T-helper 2 cell (primary cell): ENCODE data around the gene C5AR1.
A peak's percentile ranks its signal among the peaks of the same experiment; 100 is the strongest.
"Not testable (repeated sequence)": the region's sequence is repeated elsewhere in the genome, so short reads cannot be mapped to it uniquely, and the experiment has no call there.

Experiments used
- DNase-seq, 5 experiments: peaks; one replicate each; pipeline versions ENCODE4 v3.0.0 to v3.0.0-alpha.2; 2012 to 2022

C5AR1 gene

GRCh38 chr19:47331931-47332547 is 22.4 kb downstream of the C5AR1 start, which contains the start of gene C5AR2:
C5AR2 (plus strand) TSS chr19:47332175; CDS start chr19:47340800, 8,625 bp downstream.
- no peak for DNase-seq

GRCh38 chr19:47336765-47337718 is 27.4 kb downstream of the C5AR1 start:
- DNase-seq: peak in 1 of 5 experiments; percentile 70

- no peak for DNase-seq
Observed at GRCh38 chr19:47339196-47339880, 29.7 kb downstream of the C5AR1 start.

GRCh38 chr19:47340477-47341208 is 31.0 kb downstream of the C5AR1 start:
- DNase-seq: no peak

DNA sequence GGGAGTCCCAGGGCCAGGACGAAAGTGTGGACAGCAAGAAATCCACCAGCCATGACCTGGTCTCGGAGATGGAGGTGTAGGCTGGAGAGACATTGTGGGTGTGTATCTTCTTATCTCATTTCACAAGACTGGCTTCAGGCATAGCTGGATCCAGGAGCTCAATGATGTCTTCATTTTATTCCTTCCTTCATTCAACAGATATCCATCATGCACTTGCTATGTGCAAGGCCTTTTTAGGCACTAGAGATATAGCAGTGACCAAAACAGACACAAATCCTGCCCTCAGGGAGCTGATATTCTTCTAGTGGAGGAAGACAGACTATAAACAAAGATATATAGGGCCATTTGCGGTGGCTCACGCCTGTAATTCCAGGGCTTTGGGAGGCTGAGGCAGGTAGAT is 32.1 kb downstream of the C5AR1 start:
- no peak for DNase-seq

DNA sequence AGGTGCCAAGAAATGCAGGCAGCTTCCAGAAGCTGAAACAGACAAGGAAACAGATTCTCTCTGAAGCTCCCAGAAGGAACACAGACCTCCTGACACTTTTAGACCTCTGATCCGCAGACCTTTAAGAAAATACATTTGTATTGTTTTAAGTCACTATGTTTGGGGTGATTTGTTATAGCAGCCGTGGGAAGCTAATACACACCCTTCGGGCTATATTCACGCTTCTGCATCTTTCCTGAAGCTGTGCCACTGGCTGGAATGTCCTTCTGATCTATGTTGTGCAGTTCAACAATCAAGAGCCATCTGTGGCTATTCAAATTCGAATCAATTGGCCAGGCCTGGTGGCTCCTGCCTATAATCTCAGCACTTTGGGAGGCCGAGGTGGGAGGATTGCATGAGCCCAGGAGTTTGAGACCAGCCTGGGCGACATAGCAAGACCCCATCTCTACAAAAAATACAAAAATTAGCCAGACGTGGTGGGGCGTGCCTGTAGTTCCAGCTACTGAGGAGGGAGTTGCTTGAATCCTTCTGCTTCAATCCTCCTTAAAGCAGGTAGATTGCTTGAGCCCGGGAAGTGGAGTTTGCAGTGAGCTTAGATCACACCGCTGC is 33.6 kb downstream of the C5AR1 start:
- no peak for DNase-seq

GRCh38 chr19:47344425-47344824 is 34.8 kb downstream of the C5AR1 start:
- no peak for DNase-seq

DNA sequence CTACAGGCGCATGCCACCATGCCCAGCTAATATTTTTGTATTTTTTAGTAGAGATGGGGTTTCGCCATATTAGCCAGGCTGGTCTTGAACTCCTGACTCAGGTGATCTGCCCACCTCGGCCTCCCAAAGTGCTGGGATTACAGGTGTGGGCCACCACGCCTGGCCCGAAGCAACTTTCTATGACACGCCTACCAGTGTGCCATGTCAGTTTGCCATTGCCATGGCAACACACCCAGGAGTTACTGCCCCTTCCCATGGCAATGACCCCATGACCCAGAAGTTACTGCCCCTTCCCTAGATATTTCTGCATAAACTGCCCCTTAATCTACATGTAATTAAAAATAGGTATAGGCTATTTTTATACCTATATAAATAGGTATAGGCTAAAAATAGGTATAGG is 36.4 kb downstream of the C5AR1 start:
- not testable (repeated sequence) for DNase-seq

GRCh38 chr19:47348819-47349795 is 39.4 kb downstream of the C5AR1 start, which contains the start of gene DHX34:
DHX34 (plus strand) TSS chr19:47349315; CDS start chr19:47353031, 3,716 bp downstream.
- DNase-seq: peak; percentile 97 to 99 (median 98)

GRCh38 chr19:47350630-47351029 is 41.0 kb downstream of the C5AR1 start:
- DNase-seq: no peak

DNA sequence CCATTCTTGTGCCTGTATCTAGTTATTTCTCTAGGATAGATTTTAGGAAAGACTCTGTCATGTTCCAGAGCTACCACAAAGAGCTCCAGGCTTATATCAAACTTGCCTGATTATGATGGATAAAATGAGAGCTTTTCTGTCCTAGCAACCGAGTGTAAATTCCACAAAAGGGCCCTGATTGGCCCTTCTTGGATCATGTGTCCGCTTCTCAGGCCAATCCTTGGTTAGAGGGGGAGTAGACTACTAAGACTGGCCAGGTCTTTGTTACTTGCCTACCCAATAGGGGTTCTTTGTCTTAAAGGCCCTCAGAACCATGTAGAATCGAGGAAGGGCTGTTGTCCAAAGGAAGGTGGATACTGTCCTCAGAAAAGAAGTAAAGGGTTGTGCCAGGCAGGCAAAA is 41.9 kb downstream of the C5AR1 start:
- peak in 1 of 5 experiments; percentile 49 for DNase-seq

DNA sequence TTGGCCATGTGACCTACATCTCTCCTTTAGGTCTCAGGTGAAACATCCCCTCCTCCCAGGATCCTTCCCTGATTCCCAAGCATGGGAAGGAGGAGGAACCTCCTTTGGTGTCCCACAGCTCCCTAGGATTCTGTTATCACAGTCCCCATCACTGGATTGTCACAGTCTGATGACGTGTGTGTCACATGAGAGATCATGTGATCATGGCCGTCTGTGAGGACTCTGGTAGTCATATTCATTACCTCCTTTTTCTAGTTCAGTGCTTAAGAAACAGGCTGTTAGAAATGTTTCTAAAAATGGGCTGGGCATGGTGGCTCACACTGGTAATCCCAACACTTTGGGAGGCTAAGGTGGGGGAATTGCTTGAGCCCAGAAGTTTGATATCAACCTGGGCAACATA is 42.4 kb downstream of the C5AR1 start:
- DNase-seq: no peak

DNA sequence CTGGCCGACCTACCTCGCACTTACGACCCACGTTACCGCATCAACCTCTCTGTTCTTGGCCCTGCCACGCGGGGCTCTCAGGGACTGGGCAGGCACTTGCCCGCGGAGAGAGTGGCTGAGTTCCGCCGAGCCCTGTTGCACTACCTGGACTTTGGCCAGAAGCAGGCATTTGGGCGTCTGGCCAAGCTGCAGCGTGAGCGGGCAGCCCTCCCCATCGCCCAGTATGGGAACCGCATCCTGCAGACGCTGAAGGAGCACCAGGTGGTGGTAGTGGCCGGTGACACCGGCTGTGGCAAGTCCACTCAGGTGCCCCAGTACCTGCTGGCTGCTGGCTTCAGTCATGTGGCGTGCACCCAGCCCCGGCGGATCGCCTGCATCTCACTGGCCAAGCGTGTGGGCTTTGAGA is 43.6 kb downstream of the C5AR1 start:
- no peak for DNase-seq

GRCh38 chr19:47356900-47357299 is 47.2 kb downstream of the C5AR1 start:
- no peak for DNase-seq

- DNase-seq: no peak
Observed at GRCh38 chr19:47357788-47358680, 48.4 kb downstream of the C5AR1 start.

DNA sequence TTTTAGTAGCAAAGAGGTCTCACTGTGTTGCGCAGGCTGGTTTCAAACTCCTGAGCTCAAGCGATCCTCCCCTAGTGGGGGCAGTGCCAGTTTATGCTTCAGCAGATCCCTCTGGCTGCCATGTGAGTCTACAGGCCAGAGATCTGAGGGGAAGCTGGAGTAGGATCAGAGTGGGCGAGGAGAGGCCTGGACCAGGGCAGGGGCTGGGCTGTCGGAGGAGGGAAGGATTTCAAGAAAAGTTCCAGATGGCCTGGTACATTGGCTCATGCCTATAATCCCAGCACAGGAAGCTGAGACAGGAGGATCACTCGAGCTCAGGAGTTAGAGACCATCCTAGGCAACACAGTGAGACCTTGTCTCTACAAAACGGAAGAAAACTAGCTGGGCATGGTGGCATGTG is 49.3 kb downstream of the C5AR1 start:
- no peak for DNase-seq

- no peak for DNase-seq
Observed at GRCh38 chr19:47362321-47362720, 52.7 kb downstream of the C5AR1 start.

DNA sequence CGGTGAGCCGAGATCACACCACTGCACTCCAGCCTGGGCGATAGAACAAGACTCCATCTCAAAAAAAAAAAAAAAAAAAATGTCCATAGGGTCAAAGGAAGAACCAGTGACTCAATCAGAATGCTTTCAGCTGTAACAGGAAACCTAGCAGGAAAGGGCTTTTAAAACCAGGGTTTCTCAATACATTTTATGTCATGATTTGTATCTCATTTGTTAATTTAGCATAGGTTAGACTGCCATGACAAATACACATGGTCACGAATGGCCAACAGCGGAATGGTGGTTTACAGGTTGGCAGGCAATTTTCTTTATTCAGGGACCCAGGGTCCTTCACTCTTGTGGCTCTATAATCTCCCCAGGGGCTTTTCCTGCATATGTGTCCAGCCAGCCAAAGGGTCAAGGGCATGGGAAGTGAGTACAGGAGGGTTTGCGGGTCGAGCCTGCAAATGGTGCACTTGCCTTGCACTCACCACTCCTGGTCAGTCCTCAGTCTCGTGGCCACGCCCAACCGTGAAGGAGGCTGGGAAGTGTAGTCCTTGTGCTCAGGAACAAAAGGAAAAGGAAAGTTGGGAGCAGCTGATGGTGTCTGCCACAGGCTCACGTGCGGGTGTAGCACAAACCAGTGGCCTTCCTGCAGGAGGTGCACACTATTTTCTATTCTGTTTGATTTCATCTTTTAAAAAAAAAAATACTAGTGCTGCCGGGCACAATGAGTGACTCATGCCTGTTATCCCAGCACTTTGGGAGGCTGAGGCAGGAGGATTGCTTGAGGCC is 54.3 kb downstream of the C5AR1 start:
- no peak for DNase-seq

GRCh38 chr19:47365455-47365854 is 55.8 kb downstream of the C5AR1 start:
- not testable (repeated sequence) for DNase-seq
